Ishikawa (cell line): ENCODE measurements around the gene DTNBP1.

Experiments
- EP300 ChIP-seq: IDR thresholded peaks from 2 replicates; pipeline ENCODE4 v1.6.1; 2012; ENCODE audit warnings: borderline replicate concordance
- TAF1 ChIP-seq: IDR thresholded peaks from 2 replicates; pipeline ENCODE4 v1.6.1; 2012; ENCODE audit warnings: low read depth, mild to moderate bottlenecking
- TEAD4 ChIP-seq: IDR thresholded peaks from 2 replicates; pipeline ENCODE4 v1.6.1; 2012

DNA sequence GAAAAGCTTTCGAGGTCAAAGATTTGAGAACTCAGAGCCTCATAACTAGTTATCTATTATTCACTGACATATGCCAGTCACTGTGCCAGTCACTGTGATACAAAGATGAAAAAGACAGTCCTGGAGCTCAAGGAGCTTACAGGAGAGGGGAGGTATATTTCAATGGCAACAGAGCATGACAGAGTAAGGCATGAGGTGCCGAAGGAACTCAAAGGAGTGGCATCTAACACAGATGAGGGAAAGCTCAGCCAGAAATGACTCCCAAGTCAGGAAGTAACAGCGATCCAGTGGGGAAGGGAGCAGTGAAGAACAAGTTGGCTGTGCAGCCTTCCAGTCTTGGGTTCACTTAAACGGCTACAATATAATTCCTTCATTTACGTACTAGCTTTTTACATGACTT, 46.6 kb downstream of the DTNBP1 start:
- TF ChIP-seq EP300 (no peak), TAF1 (no peak), TEAD4 (no peak)
